HepG2 (cell line): ENCODE results near the gene PADI1. TPM values are rescaled to one million over a fixed set of nuclear protein-coding genes. Genes with fewer than 3 reads are reported as not detected.

Experiments
- ATAC-seq: fragments of 200-7000 bp; cut with Tn5 transposase; 3 replicates; pipeline ENCODE4 v1.9.1; 2020; ENCODE audit warnings: mild to moderate bottlenecking, moderate library complexity
- BruUV-seq: library from RNA; stranded (reverse); fragments of 400-500 nt; replicated peaks from 2 replicates; lab custom pipeline; 2021; lab: Mats Ljungman, UMichigan
- CTCF ChIA-PET: fragments of 300-600 bp; formaldehyde crosslinking; extraction: SDS; loops from one replicate; lab custom pipeline; 2021; ENCODE audit warnings: low total read pairs, inconsistent platforms, low intra/inter-chr PET ratio; lab: Yijun Ruan, JAX
- POLR2A ChIA-PET: fragments of 350-600 bp; sonication (Branson Sonifier 250); formaldehyde crosslinking; loops from one replicate; lab custom pipeline; 2020; ENCODE audit warnings: antibody characterized with exemption, inconsistent platforms; lab: Yijun Ruan, JAX
- DNase-seq: peaks from one replicate; pipeline ENCODE4 v3.0.0-alpha.2; 2015; ENCODE audit warnings: low spot score
- FAIRE-seq: peaks from 3 replicates; lab custom pipeline; 2011; peaks lifted over from hg19 to GRCh38; lab: Jason Lieb, UNC
- H2AFZ ChIP-seq: one replicate; pipeline ENCODE4 v1.6.1; 2011; ENCODE audit warnings: low read length, inconsistent platforms
- H3K27ac ChIP-seq: fragments of 300-600 bp; 3 replicates; pipeline ENCODE4 v1.8.0; 2011; ENCODE audit warnings: mixed run types, mild to moderate bottlenecking, mixed read lengths, low read length, inconsistent platforms; ENCODE audit not compliant: insufficient read depth; ENCODE audit errors: extremely low read length
- H3K27me3 ChIP-seq, 2 experiments: fragments of 200-600 bp in 1 of 2; 2 replicates in 1 of 2; 3 replicates in 1 of 2; pipeline versions ENCODE4 v1.6.0 to v1.8.0; 2011; ENCODE audit warnings: low read length in 2 of 2, mild to moderate bottlenecking in 2 of 2, moderate library complexity in 2 of 2, inconsistent platforms in 1 of 2; ENCODE audit not compliant: insufficient read depth in 2 of 2, control insufficient read depth in 1 of 2
- H3K36me3 ChIP-seq, 2 experiments: fragments of 200-600 bp in 1 of 2; replicated peaks in 1 of 2; 2 replicates in 1 of 2; 3 replicates in 1 of 2; pipeline versions ENCODE4 v1.5.1 to v1.8.0; 2011; ENCODE audit warnings: low read length in 2 of 2, inconsistent platforms in 1 of 2; ENCODE audit not compliant: insufficient read depth in 2 of 2, control insufficient read depth in 1 of 2
- H3K4me1 ChIP-seq: 2 replicates; pipeline ENCODE4 v1.5.1; 2012; ENCODE audit warnings: low read length, inconsistent platforms; ENCODE audit not compliant: insufficient read depth
- H3K4me2 ChIP-seq: 2 replicates; pipeline ENCODE4 v1.6.0; 2011; ENCODE audit warnings: low read depth, low read length, inconsistent platforms
- H3K4me3 ChIP-seq, 3 experiments: fragments of 200-600 bp in 1 of 3; sonication (generic), shearing (Covaris generic) in 1 of 3; replicated peaks in 1 of 3; 2 replicates each; pipeline ENCODE4 v1.5.1; 2011 to 2016; ENCODE audit warnings: low read length in 3 of 3, inconsistent platforms in 2 of 3, low read depth in 2 of 3, mild to moderate bottlenecking in 2 of 3, control low read depth in 1 of 3, mixed read lengths in 1 of 3; ENCODE audit not compliant: insufficient read depth in 1 of 3
- H3K79me2 ChIP-seq: one replicate; pipeline ENCODE4 v1.6.1; 2011; ENCODE audit warnings: low read length, inconsistent platforms; ENCODE audit not compliant: insufficient read depth
- H3K9ac ChIP-seq: 2 replicates; pipeline ENCODE4 v1.6.0; 2011; ENCODE audit warnings: mild to moderate bottlenecking, low read depth, low read length, inconsistent platforms; ENCODE audit not compliant: insufficient read depth
- H3K9me3 ChIP-seq: 2 replicates; pipeline ENCODE4 v1.5.1; 2012; ENCODE audit warnings: mild to moderate bottlenecking, low read length
- H4K20me1 ChIP-seq: 2 replicates; pipeline ENCODE4 v1.6.0; 2011; ENCODE audit warnings: inconsistent platforms, mild to moderate bottlenecking, low read length, moderate library complexity; ENCODE audit not compliant: insufficient read depth
- AHDC1 ChIP-seq: sonication (generic); formaldehyde crosslinking; IDR thresholded peaks from 2 replicates; pipeline ENCODE4 v1.5.1; 2020; ENCODE audit warnings: mild to moderate bottlenecking, missing genetic modification reagents, borderline replicate concordance
- BCL6 ChIP-seq: IDR thresholded peaks from 2 replicates; pipeline ENCODE4 v1.6.1; 2016; ENCODE audit warnings: missing genetic modification reagents, missing compliant biosample characterization
- JUND ChIP-seq: sonication (generic); formaldehyde crosslinking; IDR thresholded peaks from 2 replicates; pipeline ENCODE4 v1.8.0; 2022; ENCODE audit warnings: mild to moderate bottlenecking, missing genetic modification reagents
- KLF6 ChIP-seq: IDR thresholded peaks from 2 replicates; pipeline ENCODE4 v1.8.0; 2016; ENCODE audit warnings: missing biosample characterization, missing genetic modification reagents
- KMT2A ChIP-seq: sonication (generic); formaldehyde crosslinking; IDR thresholded peaks from 2 replicates; pipeline ENCODE4 v1.4.0; 2020; ENCODE audit warnings: missing genetic modification reagents
- PCBP2 ChIP-seq: fragments of 200-400 bp; formaldehyde crosslinking; optimal IDR thresholded peaks from 2 replicates; pipeline ENCODE3; 2018; ENCODE audit warnings: low read length, low read depth; ENCODE audit not compliant: poor library complexity, severe bottlenecking
- RBAK ChIP-seq: sonication (generic); formaldehyde crosslinking; IDR thresholded peaks from 2 replicates; pipeline ENCODE4 v1.5.1; 2020; ENCODE audit warnings: mild to moderate bottlenecking, missing genetic modification reagents
- RFX5 ChIP-seq: IDR thresholded peaks from 2 replicates; pipeline ENCODE4 v1.6.1; 2011; ENCODE audit warnings: low read depth, low read length, improper control_type of control experiment
- TFDP1 ChIP-seq: IDR thresholded peaks from 2 replicates; pipeline ENCODE4 v1.6.1; 2016; ENCODE audit warnings: missing compliant biosample characterization, missing genetic modification reagents, borderline replicate concordance
- THAP8 ChIP-seq: sonication (generic); formaldehyde crosslinking; IDR thresholded peaks from 2 replicates; pipeline ENCODE4 v1.5.1; 2020; ENCODE audit warnings: missing genetic modification reagents, mild to moderate bottlenecking, borderline replicate concordance
- ZBTB33 ChIP-seq: sonication (generic); formaldehyde crosslinking; IDR thresholded peaks from 2 replicates; pipeline ENCODE4 v1.4.0; 2020; ENCODE audit warnings: missing genetic modification reagents
- ZBTB8A ChIP-seq: sonication (generic); formaldehyde crosslinking; IDR thresholded peaks from 2 replicates; pipeline ENCODE4 v1.4.0; 2020; ENCODE audit warnings: mild to moderate bottlenecking, low read depth, missing genetic modification reagents, borderline replicate concordance
- ZKSCAN8 ChIP-seq: IDR thresholded peaks from 2 replicates; pipeline ENCODE4 v1.6.1; 2016; ENCODE audit warnings: borderline replicate concordance, missing genetic modification reagents, missing compliant biosample characterization
- ZNF205 ChIP-seq: IDR thresholded peaks from 2 replicates; pipeline ENCODE4 v1.6.1; 2018; ENCODE audit warnings: missing biosample characterization, missing genetic modification reagents
- ZNF333 ChIP-seq: sonication (generic); formaldehyde crosslinking; IDR thresholded peaks from 2 replicates; pipeline ENCODE4 v1.4.0; 2020; ENCODE audit warnings: mild to moderate bottlenecking, missing genetic modification reagents, borderline replicate concordance
- ZNF343 ChIP-seq: sonication (generic); formaldehyde crosslinking; IDR thresholded peaks from 2 replicates; pipeline ENCODE4 v1.4.0; 2020; ENCODE audit warnings: mild to moderate bottlenecking, missing genetic modification reagents
- ZNF75D ChIP-seq: sonication (generic); formaldehyde crosslinking; IDR thresholded peaks from 2 replicates; pipeline ENCODE4 v1.8.1; 2023; ENCODE audit warnings: missing genetic modification reagents, mild to moderate bottlenecking, borderline replicate concordance
- WGBS: methylation state at CpG from one replicate; pipeline ENCODE4 v1.1.6; 2017; ENCODE audit warnings: low lambda C conversion rate; 5-methylcytosine and 5-hydroxymethylcytosine counted together
- in situ Hi-C: cut with HindIII; loops from 2 replicates; pipeline ENCODE4 v1.10.0; 2017; ENCODE audit warnings: low pct_unique_long_range_greater_than_20kb; ENCODE audit not compliant: extremely low pct_ligation_motif_present
- intact Hi-C: fragments of 100-400 bp; cut with micrococcal nuclease; formaldehyde crosslinking; loops from one replicate; pipeline ENCODE4 v1.10.0; 2022; ENCODE audit not compliant: unreplicated experiment
- polyA plus RNA-seq, 8 experiments: library from polyadenylated mRNA; depleted of rRNA in 3 of 8; stranded (reverse) in 7 of 8; unstranded in 1 of 8; fragments of >200 nt; fragmentation: Illumina TruSeq in 4 of 8; extraction: Trizol in 4 of 8; gene quantifications; 2 replicates each; pipeline versions ENCODE4 v1.2.1 to v1.2.3, GENCODE V29; 2011 to 2016; ENCODE audit warnings: low read depth in 4 of 8, missing spikeins in 1 of 8, mixed read lengths in 1 of 8; ENCODE audit not compliant: insufficient read depth in 1 of 8
- total RNA-seq, 5 experiments: library from RNA; depleted of rRNA; stranded (reverse); fragments of >200 nt; fragmentation: Illumina TruSeq; extraction: Trizol; gene quantifications; 2 replicates each; pipeline ENCODE4 v1.2.3, GENCODE V29; 2016; ENCODE audit warnings: low read depth in 1 of 5

The PADI1 gene
- total and polyA plus RNA-seq, 2 of the 13 experiments (the other 11 are each of a cell fraction or from before 2014, with no cell fraction given): not detected

GRCh38 chr1:17265162-17265561 lies 60.2 kb downstream of the PADI1 start:
- H3K9ac ChIP-seq: no peak overlapping the region
- H3K36me3 ChIP-seq: no peaks in the 10 kb centered on the region
- H4K20me1 ChIP-seq: no peaks in the 10 kb centered on the region
- H2AFZ ChIP-seq: no peak overlapping the region
- H3K79me2 ChIP-seq: no peaks in the 10 kb centered on the region
- peaks cover 0 to under 1% of the 10 kb centered on the region in 2 experiments; a peak in 2 of 5 replicates for H3K27me3 ChIP-seq
- ChIA-PET POLR2A (no interaction called here), CTCF (no interaction called here)
- H3K9me3 ChIP-seq: no peaks in the 10 kb centered on the region
- no TSS peak for BruUV-seq
- H3K27ac ChIP-seq: no peak overlapping the region
- intact Hi-C loops: no loop called here
- no peaks in the 10 kb centered on the region for H3K4me1 ChIP-seq
- no peak for DNase-seq
- no peak for ATAC-seq
- H3K4me2 ChIP-seq: no peak overlapping the region
- H3K4me3 ChIP-seq: no peak overlapping the region
- 8% methylated on average over 2 of the region's 2 CpGs for WGBS
- FAIRE-seq: no peak
- in situ Hi-C loops: no loop called here
- TF ChIP-seq ZBTB8A (CRISPR knock-in tag) (no peak), AHDC1 (CRISPR knock-in tag) (no peak), BCL6 (CRISPR knock-in tag) (no peak), KMT2A (CRISPR knock-in tag) (no peak), THAP8 (no peak), JUND (CRISPR knock-in tag) (no peak), ZBTB33 (CRISPR knock-in tag) (no peak), ZKSCAN8 (CRISPR knock-in tag) (no peak), RFX5 (no peak), ZNF205 (CRISPR knock-in tag) (no peak), ZNF343 (CRISPR knock-in tag) (no peak), ZNF75D (CRISPR knock-in tag) (no peak), KLF6 (CRISPR knock-in tag) (no peak), PCBP2 (no peak), RBAK (no peak), TFDP1 (no peak), ZNF333 (CRISPR knock-in tag) (no peak)
- TF ChIP-seq, all 625 proteins: peak for 0
